ENCODE measurements around the gene CYTH2. TPM values are rescaled to one million over a fixed set of nuclear protein-coding genes. Genes with fewer than 3 reads are reported as not detected.

The CYTH2 gene
- total and polyA plus RNA-seq, 9 of the 15 experiments (the other 6 are each of a cell fraction or from before 2014, with no cell fraction given), result 1.8 to 45.2 (median 23.8) TPM

- TF ChIP-seq NR2C2 (CRISPR knock-in tag; IDR thresholded peaks at IDR 0.05) (no peak), NR2C2 (tag; IDR thresholded peaks at IDR 0.05) (no peak), KLF13 (tag; IDR thresholded peaks at IDR 0.05; ENCODE audit: borderline replicate concordance, low read depth) (peak; percentile 26; the same call in 1 of the 2 replicates), ZNF282 (CRISPR knock-in tag; IDR thresholded peaks at IDR 0.05) (no peak), HINFP (tag; conservative IDR thresholded peaks at IDR 0.05; ENCODE audit: low read depth) (no peak), SMARCB1 (IDR thresholded peaks at IDR 0.05; ENCODE audit: insufficient read length, low read depth) (no peak), ZNF431 (CRISPR knock-in tag; IDR thresholded peaks at IDR 0.05) (no peak), TARDBP (IDR thresholded peaks at IDR 0.05) (no peak), E2F8 (IDR thresholded peaks at IDR 0.05; ENCODE audit: low read depth, partially characterized antibody) (peak; percentile 32), SRF (CRISPR knock-in tag; IDR thresholded peaks at IDR 0.05) (no peak), SETDB1 (IDR thresholded peaks at IDR 0.05; ENCODE audit: low read length) (no peak), KLF6 (CRISPR knock-in tag; IDR thresholded peaks at IDR 0.05; ENCODE audit: borderline replicate concordance) (no peak), HDAC8 (tag; IDR thresholded peaks at IDR 0.05) (no peak), DPF2 (IDR thresholded peaks at IDR 0.05) (no peak), ESRRA (IDR thresholded peaks at IDR 0.05; ENCODE audit: borderline replicate concordance, low read depth) (no peak), GATAD2B (IDR thresholded peaks at IDR 0.05; ENCODE audit: borderline replicate concordance) (no peak), RREB1 (CRISPR knock-in tag; IDR thresholded peaks at IDR 0.05) (no peak), PTTG1 (tag; IDR thresholded peaks at IDR 0.05; ENCODE audit: low read depth) (no peak)
Observed at GRCh38 chr19:48506138-48506733, 37.1 kb downstream of the CYTH2 start (continued).

All from K562 (cell line).